Mesodermal cell (in vitro differentiated cells): ENCODE measurements around the gene SMIM8. TPM values are rescaled to one million over a fixed set of nuclear protein-coding genes. Genes with fewer than 3 reads are reported as not detected.

Experiments used
- H3K27ac ChIP-seq: 2 replicates; pipeline ENCODE4 v1.7.0; 2013; ENCODE audit warnings: mild to moderate bottlenecking, low read depth, low read length, moderate library complexity; ENCODE audit not compliant: severe bottlenecking
- H3K36me3 ChIP-seq: 2 replicates; pipeline ENCODE4 v1.7.1; 2013; ENCODE audit warnings: mild to moderate bottlenecking, low read length, moderate library complexity; ENCODE audit not compliant: control insufficient read depth, insufficient read depth
- H3K4me1 ChIP-seq: one replicate; pipeline ENCODE4 v1.7.1; 2013; ENCODE audit warnings: mild to moderate bottlenecking, low read length; ENCODE audit not compliant: insufficient read depth, control insufficient read depth, poor library complexity, severe bottlenecking
- H3K4me3 ChIP-seq: 2 replicates; pipeline ENCODE4 v1.7.0; 2013; ENCODE audit warnings: low read length, control low read depth, mild to moderate bottlenecking; ENCODE audit not compliant: insufficient read depth, poor library complexity, severe bottlenecking; ENCODE audit errors: extremely low read depth
- H3K9me3 ChIP-seq: 2 replicates; pipeline ENCODE4 v1.7.1; 2013; ENCODE audit warnings: mild to moderate bottlenecking, low read length, moderate library complexity; ENCODE audit not compliant: control insufficient read depth
- WGBS, 2 experiments: methylation state at CpG; one replicate each; pipeline ENCODE4 v1.1.5; 2013; ENCODE audit warnings: missing lambda C conversion rate in 2 of 2; ENCODE audit not compliant: insufficient coverage in 2 of 2; 5-methylcytosine and 5-hydroxymethylcytosine counted together
- polyA plus RNA-seq, 2 experiments: library from polyadenylated mRNA; stranded (reverse); fragments of 50-300 nt; gene quantifications; one replicate each; pipeline ENCODE4 v1.2.3, GENCODE V29; 2013

SMIM8 gene, protein sequence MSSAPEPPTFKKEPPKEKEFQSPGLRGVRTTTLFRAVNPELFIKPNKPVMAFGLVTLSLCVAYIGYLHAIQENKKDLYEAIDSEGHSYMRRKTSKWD
- polyA plus RNA-seq (2013, experiment 1 of 2): 10.7 TPM
- polyA plus RNA-seq (2013, experiment 2 of 2): 11.2 TPM

DNA sequence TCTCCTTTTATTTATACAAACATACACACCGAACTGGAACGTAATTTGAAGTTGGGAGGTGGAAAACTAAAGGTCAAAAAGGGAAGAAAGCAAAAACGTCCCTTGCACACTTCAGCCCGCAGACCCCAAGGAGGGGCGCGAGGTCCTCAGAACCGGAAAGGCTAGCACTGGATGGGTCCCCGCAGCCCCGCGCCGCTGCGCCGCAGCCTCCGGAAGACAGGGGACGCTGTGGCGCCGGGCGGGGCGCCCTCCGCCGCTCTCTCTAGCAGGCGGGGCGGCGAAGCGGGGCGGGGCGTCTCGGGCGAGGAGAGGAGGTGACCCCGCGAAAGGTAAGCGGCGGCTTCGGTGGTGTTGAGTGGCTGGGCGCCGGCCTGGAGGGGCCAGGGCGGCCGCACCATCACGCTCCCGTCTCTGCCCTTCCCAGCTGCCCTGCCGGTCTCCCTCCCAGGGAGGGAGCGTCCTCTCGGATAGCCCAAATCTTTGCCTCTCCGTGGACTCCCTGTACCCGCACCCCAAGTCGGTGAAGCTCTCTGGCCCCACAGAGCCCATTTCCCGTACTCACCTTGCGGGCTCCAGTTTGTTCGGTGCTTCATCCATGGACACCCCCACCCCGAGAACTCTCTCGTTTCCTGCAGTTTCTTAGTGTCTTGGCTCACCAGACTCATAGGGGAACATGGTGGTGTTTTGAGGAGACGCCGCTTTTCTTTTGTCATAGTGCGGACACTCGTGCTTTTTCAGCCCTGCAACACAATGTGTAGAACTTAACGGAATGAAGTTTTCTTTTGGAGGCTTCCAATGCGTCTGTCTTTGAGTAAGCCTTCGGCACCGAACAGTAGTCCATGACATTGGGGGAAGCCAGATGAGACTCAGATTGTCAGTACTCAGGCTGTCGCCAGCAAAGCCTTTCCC, at the start of gene SMIM8:
Gene SMIM8, plus strand, starts transcription at position 285 of the 909 bp plus-strand sequence. CDS start 14,444 bp downstream, outside the sequence.
- Histone ChIP-seq H3K36me3 (no peaks in the 10 kb centered on the region), H3K27ac (peak within 1 kb of the TSS; percentile 29), H3K9me3 (no peaks in the 10 kb centered on the region), H3K4me1 (no peaks in the 10 kb centered on the region), H3K4me3 (peak within 1 kb of the TSS; percentile 97)
- 0 to 1% methylated on average over 37 to 38 of the region's 60 CpGs for WGBS, 2 experiments

DNA sequence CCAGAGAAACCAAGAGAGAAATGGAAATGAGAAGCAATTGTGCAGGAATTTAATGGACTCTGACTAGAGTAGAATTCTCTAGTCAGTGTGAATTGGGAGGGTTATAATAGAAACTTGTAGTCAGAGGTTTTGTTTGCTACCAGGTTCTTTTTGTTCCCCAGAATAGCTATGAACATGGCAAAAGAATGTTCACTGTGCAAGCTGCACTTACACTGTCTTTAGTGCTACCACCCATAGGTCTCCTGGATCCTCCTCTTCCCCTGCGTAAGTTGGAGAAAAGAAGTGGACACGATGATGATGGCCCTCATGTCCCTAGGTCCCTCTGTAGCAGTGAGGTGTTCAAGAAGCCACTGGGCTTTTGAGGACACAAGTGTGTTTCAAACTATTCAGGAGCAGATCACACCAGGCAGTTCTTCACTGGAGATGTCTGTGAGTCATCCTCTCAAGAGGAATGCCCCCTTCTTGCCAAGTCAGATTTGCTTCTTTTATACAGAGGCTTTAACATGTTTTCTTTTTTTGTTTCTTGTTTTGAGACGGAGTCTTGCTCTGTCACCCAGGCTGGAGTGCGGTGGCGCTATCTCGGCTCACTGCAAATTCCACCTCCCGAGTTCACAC, 47.6 kb upstream of the SMIM8 start:
- Histone ChIP-seq H3K36me3 (no peaks in the 10 kb centered on the region), H3K4me1 (no peaks in the 10 kb centered on the region), H3K9me3 (no peaks in the 10 kb centered on the region), H3K27ac (no peak overlapping the region), H3K4me3 (no peak overlapping the region)
- 96 to 97% methylated on average over 5 of the region's 7 CpGs for WGBS, 2 experiments

DNA sequence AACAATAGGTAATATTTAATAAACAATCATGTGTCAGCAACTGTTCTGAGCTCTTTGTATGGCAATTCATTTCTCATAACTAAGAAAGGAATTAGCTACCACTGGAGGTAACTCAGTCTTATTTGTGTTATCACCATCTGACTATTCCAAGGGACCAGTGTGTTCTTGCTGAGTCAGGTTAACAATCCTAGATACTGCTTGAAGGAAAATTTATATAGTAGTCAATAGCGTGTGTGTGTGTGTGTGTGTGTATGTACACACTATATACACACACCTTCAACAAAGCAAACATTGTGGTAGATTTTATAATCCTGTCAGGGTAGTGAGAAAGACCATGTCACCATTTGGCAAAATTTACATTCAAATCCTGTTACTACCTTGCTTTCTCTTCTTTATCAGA, 45.8 kb upstream of the SMIM8 start:
- H3K36me3 ChIP-seq: no peaks in the 10 kb centered on the region
- H3K4me3 ChIP-seq: no peak overlapping the region
- H3K4me1 ChIP-seq: no peaks in the 10 kb centered on the region
- no peak overlapping the region for H3K27ac ChIP-seq
- H3K9me3 ChIP-seq: no peaks in the 10 kb centered on the region
- no CpG with 5 or more reads among the region's 1 CpG for WGBS, 2 experiments

DNA sequence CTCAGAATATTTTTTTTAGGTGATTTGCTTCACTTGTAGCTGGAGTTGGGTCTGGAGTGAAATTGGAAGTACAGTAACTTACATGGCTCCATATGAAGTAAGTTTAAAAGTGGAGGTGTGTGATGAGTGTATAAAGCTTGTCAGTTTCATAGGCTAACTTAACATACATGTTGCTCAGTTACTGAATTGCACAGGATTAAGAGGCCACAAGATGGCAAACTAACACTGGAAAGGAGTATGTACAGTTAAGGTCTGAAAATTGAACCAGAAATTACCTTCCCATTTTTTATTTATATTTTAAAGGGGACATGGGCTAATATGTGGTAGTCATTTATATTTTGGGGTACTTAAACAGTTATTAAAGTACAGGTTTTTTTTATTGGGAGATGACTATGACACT, 45.3 kb upstream of the SMIM8 start:
- Histone ChIP-seq H3K9me3 (no peaks in the 10 kb centered on the region), H3K27ac (no peak overlapping the region), H3K4me1 (no peaks in the 10 kb centered on the region), H3K36me3 (no peaks in the 10 kb centered on the region), H3K4me3 (no peak overlapping the region)

DNA sequence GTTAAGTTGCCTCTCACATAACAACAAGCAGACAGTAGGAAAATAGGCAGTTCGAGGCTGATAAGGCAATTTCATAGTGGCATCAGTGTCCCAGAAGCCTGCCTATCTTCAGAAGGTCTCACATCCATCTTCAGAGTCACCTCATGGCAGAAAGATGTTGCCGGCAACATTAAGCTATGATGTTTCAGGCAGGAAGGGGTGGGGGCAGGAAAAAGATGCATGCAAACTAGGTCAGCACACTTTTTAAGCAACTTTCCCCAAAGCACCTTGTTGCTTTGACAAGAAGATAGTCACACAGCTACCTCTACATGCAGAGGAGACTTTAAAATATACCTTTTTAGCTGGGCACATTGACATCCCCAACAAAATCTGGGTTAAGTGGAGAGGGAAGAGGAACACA, 43.2 kb upstream of the SMIM8 start:
- H3K27ac ChIP-seq: no peak overlapping the region
- 100% methylated on average over 1 of the region's 2 CpGs; no CpG with 5 or more reads in 1 of the 2 experiments for WGBS, 2 experiments
- no peak overlapping the region for H3K4me3 ChIP-seq
- no peaks in the 10 kb centered on the region for H3K9me3 ChIP-seq
- no peaks in the 10 kb centered on the region for H3K36me3 ChIP-seq
- no peaks in the 10 kb centered on the region for H3K4me1 ChIP-seq

DNA sequence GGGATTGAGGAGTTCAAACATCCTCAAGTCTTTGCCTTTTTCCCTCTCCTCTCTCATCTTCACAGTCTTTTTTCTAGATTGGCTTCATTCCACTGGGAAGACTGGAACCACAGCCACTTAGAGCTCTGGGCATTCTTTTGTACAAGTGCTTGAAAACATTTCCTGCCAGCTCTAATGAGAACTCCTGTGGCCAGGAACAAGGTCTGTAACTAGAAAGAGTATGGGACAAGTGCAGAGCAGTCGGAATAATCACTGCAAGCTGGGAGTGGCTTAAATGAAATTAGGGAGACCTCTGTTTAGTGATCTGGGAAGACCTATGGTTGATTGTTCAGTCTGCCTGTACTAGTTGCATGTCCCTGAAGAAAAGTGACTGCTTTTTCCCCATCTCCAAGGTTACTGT, 41.0 kb upstream of the SMIM8 start:
- no peaks in the 10 kb centered on the region for H3K36me3 ChIP-seq
- H3K4me1 ChIP-seq: no peaks in the 10 kb centered on the region
- no peaks in the 10 kb centered on the region for H3K9me3 ChIP-seq
- no peak overlapping the region for H3K27ac ChIP-seq
- H3K4me3 ChIP-seq: no peak overlapping the region
- 67 to 90% methylated on average over 1 of the region's 1 CpG for WGBS, 2 experiments

DNA sequence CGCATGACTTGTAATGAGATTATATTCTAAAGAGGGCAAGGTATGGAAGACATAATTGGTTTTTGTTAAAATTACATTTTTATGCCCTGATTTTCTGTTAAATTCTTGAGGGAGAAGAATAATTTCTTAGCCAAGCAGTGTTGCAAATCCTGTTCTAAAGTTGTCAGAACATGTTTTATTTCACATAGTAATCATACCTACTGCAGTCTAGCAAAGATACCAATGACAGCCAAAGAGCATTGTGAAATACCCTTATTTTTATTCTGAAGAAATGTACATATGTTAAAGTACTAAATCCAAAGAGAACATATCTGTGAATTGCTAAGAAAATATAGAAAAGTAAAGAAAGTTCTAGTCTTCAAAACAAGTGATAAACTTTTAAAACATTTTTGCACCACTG, 39.6 kb upstream of the SMIM8 start:
- Histone ChIP-seq H3K27ac (no peak overlapping the region), H3K4me1 (no peaks in the 10 kb centered on the region), H3K4me3 (no peak overlapping the region), H3K9me3 (no peaks in the 10 kb centered on the region), H3K36me3 (no peaks in the 10 kb centered on the region)
- WGBS, 2 experiments: 88% methylated on average over 1 of the region's 1 CpG; no CpG with 5 or more reads in 1 of the 2 experiments

DNA sequence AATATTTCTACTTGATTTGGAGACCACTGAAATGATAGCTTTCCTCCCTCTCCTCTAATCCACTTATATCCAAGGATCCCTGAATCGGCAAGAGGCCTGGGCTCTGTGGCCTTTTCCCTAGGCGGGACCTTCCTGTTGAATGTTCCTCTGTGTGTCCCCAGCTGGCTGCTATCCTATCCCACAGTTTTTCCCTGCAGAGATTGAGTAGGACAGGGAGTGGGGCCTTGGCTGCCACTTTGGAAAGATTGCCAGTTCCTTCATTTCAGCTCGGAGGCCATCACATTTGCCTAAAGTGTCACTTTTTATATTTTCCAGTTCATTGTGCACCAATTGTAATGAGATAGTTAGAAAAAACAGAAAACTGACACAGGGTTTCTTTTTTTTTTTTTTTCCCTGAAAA, 38.9 kb upstream of the SMIM8 start:
- Histone ChIP-seq H3K4me1 (no peaks in the 10 kb centered on the region), H3K27ac (no peak overlapping the region), H3K9me3 (no peaks in the 10 kb centered on the region), H3K36me3 (no peaks in the 10 kb centered on the region), H3K4me3 (no peak overlapping the region)
- WGBS, 2 experiments: 85% methylated on average over 2 of the region's 3 CpGs; no CpG with 5 or more reads in 1 of the 2 experiments

DNA sequence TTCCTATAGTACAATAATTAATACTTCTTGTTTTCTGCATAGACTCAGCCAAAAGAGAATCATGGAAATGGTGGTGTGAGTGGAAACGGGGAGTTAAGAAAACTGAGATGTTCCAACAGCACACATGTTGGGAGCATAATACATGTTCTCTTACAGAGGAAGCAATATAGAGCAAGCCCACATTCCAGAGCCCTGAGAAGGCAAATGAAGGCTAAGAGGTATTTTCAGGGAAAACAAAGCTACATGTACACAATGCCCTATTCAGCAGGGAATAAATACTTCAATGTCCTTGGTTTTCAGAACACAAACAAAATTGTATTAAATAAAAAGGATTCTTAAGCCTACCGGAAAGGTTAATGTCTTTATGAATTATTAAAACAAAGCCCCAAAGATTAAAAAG, 35.1 kb upstream of the SMIM8 start:
- Histone ChIP-seq H3K4me3 (no peak overlapping the region), H3K27ac (no peak overlapping the region), H3K4me1 (no peaks in the 10 kb centered on the region), H3K36me3 (no peaks in the 10 kb centered on the region), H3K9me3 (no peaks in the 10 kb centered on the region)
- no CpG with 5 or more reads among the region's 2 CpGs for WGBS, 2 experiments

DNA sequence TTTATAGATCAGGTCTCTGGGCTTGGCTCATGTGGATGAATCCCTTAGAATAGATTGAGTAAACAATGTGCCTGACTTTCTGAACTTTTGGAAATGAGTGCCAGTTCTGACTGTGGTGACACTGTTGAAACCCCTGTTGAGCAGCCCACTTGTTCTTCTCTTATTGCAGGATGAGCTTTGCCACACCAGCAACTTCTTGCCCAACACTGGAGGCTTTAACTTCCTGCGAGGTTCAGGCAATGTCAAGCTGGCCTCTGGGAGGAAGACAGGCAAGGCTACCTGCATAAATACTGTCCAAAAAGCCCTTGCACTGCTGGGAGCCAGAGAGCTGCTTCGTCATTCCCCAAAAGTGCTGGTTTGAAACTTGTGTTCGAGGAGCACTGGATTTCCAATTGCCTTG, 32.8 kb upstream of the SMIM8 start:
- H3K9me3 ChIP-seq: no peaks in the 10 kb centered on the region
- H3K36me3 ChIP-seq: no peaks in the 10 kb centered on the region
- H3K27ac ChIP-seq: no peak overlapping the region
- WGBS, 2 experiments: 89 to 92% methylated on average over 2 to 3 of the region's 3 CpGs
- no peaks in the 10 kb centered on the region for H3K4me1 ChIP-seq
- H3K4me3 ChIP-seq: no peak overlapping the region

DNA sequence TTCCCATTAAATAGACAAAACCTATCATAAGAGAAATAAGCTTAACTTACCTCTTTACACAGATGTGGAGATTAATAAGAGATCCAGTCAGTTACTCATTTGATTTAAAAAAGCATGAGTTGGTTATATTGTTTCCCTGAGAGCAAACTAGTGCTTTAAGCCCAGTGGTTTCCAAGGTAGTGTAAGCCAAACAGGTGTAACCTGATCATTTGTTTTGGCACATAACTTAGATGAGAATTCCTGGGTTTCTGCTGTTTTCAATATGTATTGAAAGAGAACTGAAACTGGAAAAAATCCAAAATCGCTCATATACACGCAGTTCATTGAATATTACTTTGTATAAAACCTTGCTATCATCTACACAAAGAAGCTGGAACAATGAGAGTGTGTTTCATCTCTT, 30.5 kb upstream of the SMIM8 start:
- no CpG with 5 or more reads among the region's 2 CpGs for WGBS, 2 experiments
- Histone ChIP-seq H3K27ac (no peak overlapping the region), H3K4me3 (no peak overlapping the region), H3K4me1 (no peaks in the 10 kb centered on the region), H3K9me3 (no peaks in the 10 kb centered on the region), H3K36me3 (no peaks in the 10 kb centered on the region)
